DND-41 (cell line): Measurements from ENCODE around the gene NKAIN2.

Experiments
- EZH2 ChIP-seq: IDR thresholded peaks from 3 replicates; pipeline ENCODE4 v1.6.1; 2012; ENCODE audit warnings: borderline replicate concordance, low read depth, mild to moderate bottlenecking, moderate library complexity, low read length, inconsistent platforms; ENCODE audit not compliant: severe bottlenecking
- TF ChIP-seq, protein P1 (sequence below): IDR thresholded peaks from 2 replicates; pipeline ENCODE4 v1.5.1; 2012; ENCODE audit warnings: borderline replicate concordance, low read length, moderate library complexity, mild to moderate bottlenecking; ENCODE audit not compliant: poor library complexity, severe bottlenecking; ENCODE audit errors: extremely low read depth

DNA sequence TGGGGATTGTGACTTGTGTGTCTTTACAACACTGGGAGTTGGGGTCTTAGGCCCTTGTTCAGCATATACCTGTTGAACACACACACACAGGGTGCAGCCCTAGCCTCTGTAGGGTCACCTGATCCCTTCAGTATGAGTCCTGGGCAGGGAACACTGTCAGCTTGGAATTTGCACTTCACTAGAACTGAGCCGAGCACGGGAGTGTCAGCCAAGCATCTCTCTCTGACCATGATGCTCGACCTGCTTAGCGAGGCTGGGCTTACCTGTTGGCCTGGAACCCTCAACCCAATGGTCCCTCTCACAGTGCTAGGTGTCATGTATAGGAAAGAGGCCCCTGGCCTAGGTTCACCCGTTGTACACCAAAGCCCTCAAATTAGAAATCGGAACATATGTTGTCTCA, 96.1 kb downstream of the NKAIN2 start:
- TF ChIP-seq, protein P1, sequence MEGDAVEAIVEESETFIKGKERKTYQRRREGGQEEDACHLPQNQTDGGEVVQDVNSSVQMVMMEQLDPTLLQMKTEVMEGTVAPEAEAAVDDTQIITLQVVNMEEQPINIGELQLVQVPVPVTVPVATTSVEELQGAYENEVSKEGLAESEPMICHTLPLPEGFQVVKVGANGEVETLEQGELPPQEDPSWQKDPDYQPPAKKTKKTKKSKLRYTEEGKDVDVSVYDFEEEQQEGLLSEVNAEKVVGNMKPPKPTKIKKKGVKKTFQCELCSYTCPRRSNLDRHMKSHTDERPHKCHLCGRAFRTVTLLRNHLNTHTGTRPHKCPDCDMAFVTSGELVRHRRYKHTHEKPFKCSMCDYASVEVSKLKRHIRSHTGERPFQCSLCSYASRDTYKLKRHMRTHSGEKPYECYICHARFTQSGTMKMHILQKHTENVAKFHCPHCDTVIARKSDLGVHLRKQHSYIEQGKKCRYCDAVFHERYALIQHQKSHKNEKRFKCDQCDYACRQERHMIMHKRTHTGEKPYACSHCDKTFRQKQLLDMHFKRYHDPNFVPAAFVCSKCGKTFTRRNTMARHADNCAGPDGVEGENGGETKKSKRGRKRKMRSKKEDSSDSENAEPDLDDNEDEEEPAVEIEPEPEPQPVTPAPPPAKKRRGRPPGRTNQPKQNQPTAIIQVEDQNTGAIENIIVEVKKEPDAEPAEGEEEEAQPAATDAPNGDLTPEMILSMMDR, result no peak
- no peak for TF ChIP-seq EZH2
